NCI-H1436 (cell line): ENCODE measurements around the gene KCTD8.
"Not testable (repeated sequence)": the region's sequence is repeated elsewhere in the genome, so short reads cannot be mapped to it uniquely, and the experiment has no call there.

Experiments used
- DNase-seq: peaks from one replicate; lab custom pipeline; 2025; lab: John Stamatoyannopoulos, UW

The KCTD8 gene

GRCh38 chr4:44326741-44327140 is 121.9 kb downstream of the KCTD8 start:
- DNase-seq = no peak

DNA sequence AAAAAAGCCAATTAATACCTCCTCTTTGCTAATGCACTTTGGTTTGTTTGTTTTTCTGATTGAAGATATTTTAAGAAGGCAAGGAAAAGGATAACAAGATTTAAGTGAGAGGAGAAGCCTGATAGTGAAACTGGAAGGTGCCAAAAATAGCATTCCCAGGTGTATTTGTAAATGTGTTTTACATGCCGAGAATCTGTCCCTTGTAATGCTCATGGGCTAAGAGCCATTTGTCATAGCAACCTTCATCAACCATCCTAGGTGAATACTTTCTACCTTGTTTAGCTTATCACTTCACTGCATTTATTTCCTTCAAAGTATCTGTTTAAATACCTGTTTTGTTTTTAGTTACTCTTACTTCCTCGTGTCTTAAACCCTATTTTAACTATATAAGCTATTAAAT is 127.8 kb downstream of the KCTD8 start:
- DNase-seq = no peak

DNA sequence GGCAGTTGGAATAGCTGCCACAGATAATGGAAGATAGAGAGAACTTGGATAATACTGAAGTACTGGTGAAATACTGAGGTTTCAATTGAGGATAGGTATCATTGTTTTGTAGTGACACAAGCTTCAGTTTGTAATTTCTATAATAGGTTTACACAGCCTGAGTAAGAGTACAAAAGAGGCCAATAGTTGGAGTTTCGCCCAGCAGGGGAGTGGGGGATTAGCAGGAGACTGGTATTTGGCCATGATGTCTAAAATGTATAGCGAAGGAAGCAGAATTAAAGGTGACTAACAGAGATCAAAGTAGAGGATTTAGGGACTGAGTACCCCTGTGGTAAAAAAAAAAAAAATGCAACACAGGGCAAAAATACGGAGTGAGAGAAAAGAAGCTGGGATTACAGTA is 129.5 kb downstream of the KCTD8 start:
- DNase-seq = no peak

- DNase-seq = no peak
Measured at GRCh38 chr4:44313702-44314101, 134.9 kb downstream of the KCTD8 start.

DNA sequence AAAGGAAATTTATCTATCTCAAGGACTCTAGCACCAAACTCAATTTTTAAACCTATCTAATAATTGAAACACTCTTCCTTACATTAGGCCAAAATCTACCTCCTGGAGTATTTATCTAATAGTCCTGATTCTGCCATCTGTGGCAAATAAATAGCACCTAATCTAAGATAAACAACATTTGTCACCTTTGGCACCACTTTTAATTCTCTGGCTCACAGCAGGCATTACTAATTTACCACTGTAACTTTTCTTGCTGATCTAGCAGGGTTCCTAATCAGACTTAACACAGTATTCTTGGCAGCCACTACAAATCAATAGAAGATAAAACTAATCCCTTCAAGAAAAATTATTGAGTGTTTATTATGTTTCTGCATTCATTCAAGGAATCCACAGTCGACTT is 161.1 kb downstream of the KCTD8 start:
- DNase-seq = no peak

GRCh38 chr4:44279469-44279868 is 169.1 kb downstream of the KCTD8 start:
- no peak for DNase-seq

GRCh38 chr4:44279066-44279465 is 169.5 kb downstream of the KCTD8 start:
- no peak for DNase-seq

GRCh38 chr4:44257461-44257860 is 191.1 kb downstream of the KCTD8 start:
- no peak for DNase-seq

GRCh38 chr4:44256414-44256813 is 192.2 kb downstream of the KCTD8 start:
- no peak for DNase-seq

- no peak for DNase-seq
Measured at GRCh38 chr4:44237643-44238042, 211.0 kb downstream of the KCTD8 start.

GRCh38 chr4:44235897-44236296 is 212.7 kb downstream of the KCTD8 start:
- DNase-seq = no peak

DNA sequence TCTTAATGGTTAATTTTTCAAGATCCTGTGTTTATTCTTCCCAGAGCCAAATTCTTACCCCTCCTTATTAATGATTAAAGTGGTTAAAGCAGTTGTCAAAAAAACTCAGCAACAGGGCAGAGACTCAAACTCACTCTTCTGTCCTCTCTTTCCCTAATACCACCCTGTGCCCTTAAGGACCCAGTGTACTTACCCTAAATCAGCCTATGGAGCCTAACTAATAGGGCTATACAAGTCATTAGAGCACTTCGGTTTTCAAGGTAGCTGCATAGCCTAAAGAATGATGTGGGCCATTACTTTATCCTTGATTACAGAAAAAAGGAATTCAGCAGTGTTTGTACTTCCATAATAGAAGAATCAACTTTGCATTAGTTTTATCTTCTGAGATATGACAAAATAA is 216.3 kb downstream of the KCTD8 start:
- DNase-seq = no peak

DNA sequence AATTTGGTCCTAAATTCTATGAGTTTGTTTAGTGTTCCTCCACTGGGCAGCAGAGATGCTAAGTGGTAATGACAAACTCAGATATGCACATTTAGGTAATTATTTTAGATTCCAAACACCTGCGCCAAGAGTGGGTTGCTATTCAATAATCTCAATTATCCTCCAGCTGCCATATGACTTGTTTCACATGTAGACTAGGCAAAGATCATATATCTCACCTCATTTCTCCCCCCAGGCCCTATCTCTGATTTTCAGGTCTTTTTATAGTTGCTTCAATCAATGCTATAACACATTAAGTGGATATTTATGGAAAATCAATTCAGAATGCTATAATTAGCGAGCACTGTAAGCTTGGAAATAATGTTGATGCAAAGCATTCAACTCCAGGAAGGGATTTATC is 217.6 kb downstream of the KCTD8 start:
- no peak for DNase-seq

- no peak for DNase-seq
Measured at GRCh38 chr4:44228326-44228725, 220.3 kb downstream of the KCTD8 start.

DNA sequence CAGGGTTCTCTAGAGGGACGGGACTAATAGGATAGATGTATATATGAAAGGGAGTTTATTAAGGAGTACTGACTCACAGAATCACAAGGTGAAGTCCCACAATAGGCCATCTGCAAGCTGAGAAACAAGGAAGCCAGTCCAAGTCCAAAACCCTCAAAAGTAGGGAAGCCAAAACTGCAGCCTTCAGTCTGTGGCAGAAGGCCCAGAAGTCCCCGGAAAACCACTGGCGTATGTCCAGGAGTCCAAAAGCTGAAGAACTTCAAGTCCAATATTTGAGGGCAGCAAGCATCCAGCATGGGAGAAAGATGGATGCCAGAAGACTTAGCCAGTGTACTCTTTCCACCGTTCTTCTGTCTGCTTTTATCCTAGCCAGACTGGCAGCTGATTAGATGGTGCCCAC is 227.2 kb downstream of the KCTD8 start:
- DNase-seq = no peak

- no peak for DNase-seq
Measured at GRCh38 chr4:44210750-44211149, 237.9 kb downstream of the KCTD8 start.

- DNase-seq = no peak
Measured at GRCh38 chr4:44196796-44197195, 251.8 kb downstream of the KCTD8 start.

GRCh38 chr4:44194365-44194764 is 254.2 kb downstream of the KCTD8 start:
- DNase-seq = no peak

GRCh38 chr4:44186850-44187246 is 261.8 kb downstream of the KCTD8 start:
- no peak for DNase-seq

DNA sequence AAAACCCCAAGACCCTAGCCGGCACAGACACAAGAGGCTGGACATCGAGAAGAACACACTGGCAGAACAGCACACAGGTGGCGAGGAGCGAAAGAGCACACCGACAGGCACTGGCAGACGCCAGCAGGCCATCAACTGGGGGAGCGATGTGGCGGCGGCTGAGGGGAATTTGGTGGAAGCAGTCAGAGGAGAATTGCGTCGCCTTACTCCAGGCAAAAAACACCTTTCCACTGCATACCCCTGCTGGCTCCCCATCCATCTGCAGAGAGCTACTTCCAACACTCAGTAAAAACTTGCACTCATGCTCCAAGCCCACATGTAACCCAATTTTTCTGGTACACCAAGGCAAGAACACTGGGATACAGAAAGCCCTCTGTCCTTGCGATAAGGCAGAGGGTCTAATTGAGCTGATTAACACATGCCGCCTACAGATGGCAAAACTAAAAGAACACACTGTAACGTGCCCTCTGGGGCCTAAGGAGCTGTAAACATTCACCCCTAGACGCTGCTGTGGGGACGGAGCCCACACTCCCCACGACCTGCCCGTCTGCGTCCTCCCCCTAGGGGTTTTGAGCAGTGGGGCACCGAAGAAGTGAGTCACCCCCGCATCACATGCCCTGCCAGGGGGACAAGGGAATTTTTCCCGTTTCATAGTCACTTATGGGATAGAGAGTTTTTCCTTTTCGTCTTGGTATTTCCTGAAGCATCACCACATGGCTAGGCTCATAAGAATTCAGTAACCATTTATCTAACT is 262.3 kb downstream of the KCTD8 start:
- no peak for DNase-seq

DNA sequence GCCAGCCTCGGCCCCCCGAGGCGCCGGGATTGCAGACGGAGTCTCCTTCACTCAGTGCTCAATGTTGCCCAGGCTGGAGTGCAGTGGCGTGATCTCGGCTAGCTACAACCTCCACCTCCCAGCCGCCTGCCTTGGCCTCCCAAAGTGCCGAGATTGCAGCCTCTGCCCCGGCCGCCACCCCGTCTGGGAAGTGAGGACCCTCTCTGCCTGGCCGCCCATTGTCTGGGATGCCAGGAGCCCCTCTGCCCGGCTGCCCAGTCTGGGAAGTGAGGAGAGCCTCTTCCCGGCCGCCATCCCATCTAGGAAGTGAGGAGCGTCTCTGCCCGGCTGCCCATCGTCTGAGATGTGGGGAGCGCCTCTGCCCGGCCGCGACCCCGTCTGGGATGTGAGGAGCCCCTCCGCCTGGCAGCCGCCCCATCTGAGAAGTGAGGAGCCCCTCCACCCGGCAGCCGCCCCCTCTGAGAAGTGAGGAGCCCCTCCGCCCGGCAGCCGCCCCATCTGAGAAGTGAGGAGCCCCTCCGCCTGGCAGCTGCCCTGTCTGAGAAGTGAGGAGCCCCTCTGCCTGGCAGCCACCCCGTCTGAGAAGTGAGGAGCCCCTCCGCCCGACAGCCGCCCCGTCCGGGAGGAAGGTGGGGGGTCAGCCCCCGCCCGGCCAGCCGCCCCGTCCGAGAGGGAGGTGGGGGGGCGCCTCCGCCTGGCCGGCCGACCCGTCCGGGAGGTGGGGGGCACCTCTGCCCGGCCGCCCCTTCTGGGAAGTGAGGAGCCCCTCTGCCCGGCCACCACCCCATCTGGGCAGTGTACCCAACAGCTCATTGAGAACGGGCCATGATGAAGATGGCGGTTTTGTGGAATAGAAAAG is 266.9 kb downstream of the KCTD8 start:
- DNase-seq = not testable (repeated sequence)

GRCh38 chr4:44167766-44168165 is 280.8 kb downstream of the KCTD8 start:
- not testable (repeated sequence) for DNase-seq

GRCh38 chr4:44165938-44166337 is 282.7 kb downstream of the KCTD8 start:
- DNase-seq = no peak
